Activated CD4-positive, alpha-beta T cell treated with anti-CD3 and anti-CD28 coated beads for 36 hours (primary cell): ENCODE measurements around the gene FGF5. TPM values are rescaled to one million over a fixed set of nuclear protein-coding genes. Genes with fewer than 3 reads are reported as not detected.
"Not testable (repeated sequence)": the region's sequence is repeated elsewhere in the genome, so short reads cannot be mapped to it uniquely, and the experiment has no call there.

Experiments
- ATAC-seq: fragments of 200-7000 bp; cut with Tn5 transposase; one replicate; pipeline ENCODE4 v1.10.0; 2021; ENCODE audit warnings: mild to moderate bottlenecking, moderate library complexity
- CTCF ChIA-PET: fragments of 350-600 bp; sonication (Branson Sonifier 250); formaldehyde crosslinking; loops from one replicate; lab custom pipeline; 2021; ENCODE audit warnings: antibody characterized with exemption; lab: Charles Lee
- POLR2A ChIA-PET: fragments of 350-600 bp; sonication (Branson Sonifier 250); formaldehyde crosslinking; loops from one replicate; lab custom pipeline; 2021; ENCODE audit warnings: antibody characterized with exemption, inconsistent platforms; lab: Charles Lee
- DNase-seq: peaks from one replicate; pipeline ENCODE4 v3.0.0-alpha.2; 2020
- H3K27ac Mint-ChIP-seq: one replicate; pipeline ENCODE4 v1.8.0; 2021; ENCODE audit warnings: mixed read lengths
- H3K27me3 Mint-ChIP-seq: one replicate; pipeline ENCODE4 v1.8.0; 2021; ENCODE audit warnings: mixed read lengths
- H3K36me3 Mint-ChIP-seq: one replicate; pipeline ENCODE4 v1.8.0; 2021; ENCODE audit warnings: low read depth, mixed read lengths
- H3K4me1 Mint-ChIP-seq: one replicate; pipeline ENCODE4 v1.8.0; 2021; ENCODE audit warnings: mixed read lengths
- H3K4me3 Mint-ChIP-seq: one replicate; pipeline ENCODE4 v1.8.0; 2021; ENCODE audit warnings: mild to moderate bottlenecking, moderate library complexity, mixed read lengths
- H3K9me3 Mint-ChIP-seq: one replicate; pipeline ENCODE4 v1.8.0; 2021; ENCODE audit warnings: low read depth, mixed read lengths
- intact Hi-C, 2 experiments: fragments of 100-400 bp; cut with DNase I in 1 of 2; cut with micrococcal nuclease in 1 of 2; formaldehyde crosslinking; loops; one replicate each; pipeline versions ENCODE4 v1.14.2 to v1.15.1; 2022 to 2024; cut with DNase I, micrococcal nuclease
- total RNA-seq, 2 experiments: library from RNA; stranded (reverse); gene quantifications; one replicate each; pipeline ENCODE4 v1.2.3, GENCODE V29; 2021

The FGF5 gene
- total RNA-seq, 2 experiments from 2014 or later: not detected

DNA sequence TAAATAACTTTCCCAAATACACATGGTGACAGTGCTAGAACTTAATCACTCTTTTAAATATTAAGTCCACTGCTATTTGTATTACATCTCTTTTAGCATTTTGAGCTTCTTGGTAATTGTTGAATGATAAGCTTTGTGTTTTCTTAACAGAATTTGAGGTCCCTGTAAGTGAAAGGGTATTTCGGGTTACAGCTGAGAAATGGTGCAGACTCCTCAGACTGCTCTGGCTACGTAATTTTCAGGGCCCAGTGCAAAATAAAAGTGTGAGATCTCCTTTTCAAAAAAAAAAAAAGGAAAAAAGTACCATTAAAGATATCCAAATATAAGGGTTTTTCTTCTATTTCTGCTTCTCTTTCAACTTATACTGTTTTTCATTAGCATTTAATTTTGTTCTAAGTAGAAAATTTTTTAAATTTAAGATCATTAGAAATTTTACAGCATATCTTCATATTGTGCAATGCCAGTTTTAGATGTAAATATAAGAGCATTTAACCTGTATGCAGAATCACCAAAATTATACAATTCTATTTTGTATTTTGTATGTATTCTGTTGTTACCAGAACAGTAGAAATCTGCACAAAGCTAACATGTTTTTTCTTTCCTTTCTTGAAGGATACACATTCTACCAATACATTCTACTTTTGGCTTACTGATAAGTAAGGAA lies 33.6 kb upstream of the FGF5 start:
- H3K36me3 Mint-ChIP-seq: no peaks in the 10 kb centered on the region
- intact Hi-C loops: loop anchor here in 1 of 2 experiments (10.0 kb wide), 1 partner anchor 792 kb away; no protein-coding TSS in a partner anchor

DNA sequence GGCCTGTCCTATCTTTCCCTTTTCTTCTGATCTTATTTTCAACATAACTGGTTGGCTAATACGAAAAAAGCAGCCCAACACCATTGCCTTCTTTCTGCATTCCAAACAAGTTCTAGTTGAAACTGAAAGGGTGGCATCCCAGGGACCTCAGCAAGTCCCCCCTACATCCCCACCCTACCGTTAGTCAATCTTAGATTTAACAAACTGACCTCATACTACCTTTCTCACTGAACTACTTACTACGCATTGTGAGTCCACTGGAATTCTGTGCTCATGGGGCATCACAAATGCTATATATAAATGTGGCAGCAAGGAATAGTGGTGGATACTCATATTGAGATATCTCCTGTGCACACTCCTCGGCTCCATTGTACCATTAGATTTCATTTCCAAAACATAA lies 33.1 kb upstream of the FGF5 start:
- DNase-seq (no peak), ATAC-seq (no peak)
- H3K27ac Mint-ChIP-seq: no peak overlapping the region
- H3K4me3 Mint-ChIP-seq: no peak overlapping the region
- no peaks in the 10 kb centered on the region for H3K4me1 Mint-ChIP-seq
- H3K27me3 Mint-ChIP-seq: peaks cover 11% of the 10 kb centered on the region
- ChIA-PET POLR2A (no interaction called here), CTCF (interaction anchor here (1.0 kb wide), 1 partner anchor 21 kb away, joined by 3 read pairs; no protein-coding TSS in a partner anchor)
- intact Hi-C loops: loop anchor here in 1 of 2 experiments (10.0 kb wide), 1 partner anchor 791 kb away; no protein-coding TSS in a partner anchor
- no peaks in the 10 kb centered on the region for H3K9me3 Mint-ChIP-seq
- no peaks in the 10 kb centered on the region for H3K36me3 Mint-ChIP-seq

More for the DNA sequence above, 33.6 kb upstream of the FGF5 start:
- DNase-seq (no peak), ATAC-seq (no peak)
- H3K9me3 Mint-ChIP-seq: no peaks in the 10 kb centered on the region
- H3K4me1 Mint-ChIP-seq: no peaks in the 10 kb centered on the region
- ChIA-PET CTCF (interaction anchor here (1.0 to 1.3 kb wide), 2 partner anchors 17 to 20 kb away, joined by 3 to 5 read pairs; no protein-coding TSS in a partner anchor), POLR2A (no interaction called here)
- H3K4me3 Mint-ChIP-seq: no peak overlapping the region
- peaks cover 12% of the 10 kb centered on the region for H3K27me3 Mint-ChIP-seq
- no peak overlapping the region for H3K27ac Mint-ChIP-seq

DNA sequence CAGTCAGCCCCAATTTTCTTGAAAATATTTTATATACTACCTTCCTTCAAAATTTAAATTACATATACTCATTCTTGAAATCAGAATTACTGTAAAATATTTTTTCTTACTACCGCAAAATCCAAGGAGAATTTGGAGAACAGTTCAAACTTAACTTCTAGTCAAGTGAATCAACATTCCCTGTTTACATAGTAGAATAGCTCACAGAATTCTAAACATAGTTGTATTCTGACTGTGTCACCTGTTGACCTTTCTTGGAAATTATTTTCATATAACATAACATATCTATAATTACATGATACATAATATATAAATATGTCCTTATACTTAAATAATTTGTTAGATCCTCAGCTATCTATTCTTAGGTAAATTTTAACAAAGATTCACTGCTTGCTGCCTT lies 31.0 kb upstream of the FGF5 start:
- ChIA-PET POLR2A (no interaction called here), CTCF (interaction anchor here (1.3 to 1.4 kb wide), 2 partner anchors 9 to 15 kb away, joined by 5 to 7 read pairs; no protein-coding TSS in a partner anchor)
- Mint-ChIP-seq H3K9me3 (no peaks in the 10 kb centered on the region), H3K4me1 (no peaks in the 10 kb centered on the region), H3K27me3 (peaks cover 7% of the 10 kb centered on the region), H3K27ac (no peak overlapping the region), H3K4me3 (no peak overlapping the region), H3K36me3 (no peaks in the 10 kb centered on the region)
- DNase-seq: no peak
- intact Hi-C loops: loop anchor here in 1 of 2 experiments (10.0 kb wide), 1 partner anchor 789 kb away; no protein-coding TSS in a partner anchor
- no peak for ATAC-seq

DNA sequence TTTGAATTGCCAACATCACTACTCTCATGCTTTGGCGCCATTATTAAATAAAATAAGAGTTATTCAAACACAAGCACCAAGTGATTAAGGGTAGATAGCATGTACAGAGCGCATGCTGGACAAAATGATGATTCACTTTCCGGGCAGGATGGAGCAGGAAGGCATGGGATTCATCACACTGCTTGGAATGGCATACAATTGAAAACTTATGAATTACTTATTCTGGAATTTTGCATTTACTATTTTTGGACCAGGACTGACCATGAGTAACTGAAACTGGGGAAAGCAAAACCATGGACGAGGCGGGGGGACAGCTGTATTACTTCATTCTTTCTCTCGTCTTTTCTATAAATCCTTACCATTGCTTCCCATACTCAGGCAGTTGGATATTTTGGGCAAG lies 28.5 kb upstream of the FGF5 start:
- Mint-ChIP-seq H3K36me3 (no peaks in the 10 kb centered on the region), H3K9me3 (no peaks in the 10 kb centered on the region), H3K27ac (no peak overlapping the region), H3K4me3 (no peak overlapping the region), H3K27me3 (peaks cover 4% of the 10 kb centered on the region), H3K4me1 (no peaks in the 10 kb centered on the region)
- ChIA-PET CTCF (no interaction called here), POLR2A (no interaction called here)
- ATAC-seq: no peak
- no peak for DNase-seq
- intact Hi-C loops: loop anchor here in 1 of 2 experiments (10.0 kb wide), 1 partner anchor 787 kb away; no protein-coding TSS in a partner anchor

DNA sequence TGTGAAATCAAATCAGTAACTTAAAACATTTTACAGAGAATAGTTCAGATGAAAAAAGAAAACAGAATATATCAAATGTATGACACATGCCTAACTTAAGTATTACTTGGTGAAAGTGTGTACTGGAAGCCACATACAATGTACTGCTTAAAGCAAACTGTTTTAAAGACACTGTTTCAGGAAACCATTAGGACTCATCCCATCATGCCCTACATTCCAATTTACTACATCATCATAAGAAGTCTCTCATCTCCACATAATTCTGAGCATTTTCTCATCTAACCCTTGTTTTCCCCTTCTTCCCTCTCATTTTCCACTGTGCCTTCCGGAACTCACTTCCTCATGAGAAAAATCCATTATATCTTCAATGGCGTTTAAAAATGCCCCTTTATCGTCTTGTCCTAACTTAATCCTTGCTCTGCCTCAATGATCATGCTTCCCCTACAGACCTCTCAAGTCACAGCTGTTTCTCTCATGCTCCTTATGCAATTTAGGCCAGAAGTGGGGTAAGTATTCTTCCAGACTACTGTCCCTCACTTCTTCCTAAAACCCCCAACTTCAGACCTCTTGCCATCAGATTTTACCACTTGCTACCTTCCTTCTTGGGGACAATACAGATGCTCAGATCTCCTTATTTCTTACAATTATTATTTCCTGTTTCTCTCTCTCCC lies 26.8 kb upstream of the FGF5 start:
- POLR2A ChIA-PET: no interaction called here
- CTCF ChIA-PET: interaction anchor here (0.7 kb wide), 1 partner anchor 1376 kb away, joined by 3 read pairs; no protein-coding TSS in a partner anchor
- ATAC-seq (no peak), DNase-seq (no peak)
- Mint-ChIP-seq H3K27ac (no peak overlapping the region), H3K4me1 (no peaks in the 10 kb centered on the region), H3K36me3 (no peaks in the 10 kb centered on the region), H3K9me3 (no peaks in the 10 kb centered on the region), H3K4me3 (no peak overlapping the region), H3K27me3 (peaks cover 9% of the 10 kb centered on the region)
- intact Hi-C loops: loop anchor here in 1 of 2 experiments (10.0 kb wide), 1 partner anchor 785 kb away; no protein-coding TSS in a partner anchor

DNA sequence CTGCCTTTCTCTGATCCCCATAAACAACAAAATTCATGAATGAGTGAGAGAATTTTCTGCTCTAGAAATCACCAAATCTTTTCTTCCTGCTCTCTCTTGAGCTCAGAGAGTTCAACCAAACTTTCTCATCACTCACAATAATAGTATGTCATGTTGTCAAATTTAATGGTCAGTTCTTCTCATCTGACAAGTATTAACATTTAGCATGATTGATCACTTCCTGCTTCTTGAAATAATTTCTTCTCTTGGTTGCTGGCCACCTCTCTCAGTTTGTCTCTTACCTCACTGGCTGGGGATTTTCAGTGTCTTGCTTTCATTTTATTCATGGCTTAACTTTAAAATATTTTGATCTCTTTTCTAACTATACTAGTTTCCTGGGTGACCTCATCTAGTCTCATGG lies 25.5 kb upstream of the FGF5 start:
- DNase-seq (no peak), ATAC-seq (no peak)
- intact Hi-C loops: no loop called here
- H3K9me3 Mint-ChIP-seq: no peaks in the 10 kb centered on the region
- no peak overlapping the region for H3K27ac Mint-ChIP-seq
- peaks cover 7% of the 10 kb centered on the region for H3K27me3 Mint-ChIP-seq
- ChIA-PET POLR2A (no interaction called here), CTCF (no interaction called here)
- no peaks in the 10 kb centered on the region for H3K4me1 Mint-ChIP-seq
- H3K36me3 Mint-ChIP-seq: no peaks in the 10 kb centered on the region
- no peak overlapping the region for H3K4me3 Mint-ChIP-seq

DNA sequence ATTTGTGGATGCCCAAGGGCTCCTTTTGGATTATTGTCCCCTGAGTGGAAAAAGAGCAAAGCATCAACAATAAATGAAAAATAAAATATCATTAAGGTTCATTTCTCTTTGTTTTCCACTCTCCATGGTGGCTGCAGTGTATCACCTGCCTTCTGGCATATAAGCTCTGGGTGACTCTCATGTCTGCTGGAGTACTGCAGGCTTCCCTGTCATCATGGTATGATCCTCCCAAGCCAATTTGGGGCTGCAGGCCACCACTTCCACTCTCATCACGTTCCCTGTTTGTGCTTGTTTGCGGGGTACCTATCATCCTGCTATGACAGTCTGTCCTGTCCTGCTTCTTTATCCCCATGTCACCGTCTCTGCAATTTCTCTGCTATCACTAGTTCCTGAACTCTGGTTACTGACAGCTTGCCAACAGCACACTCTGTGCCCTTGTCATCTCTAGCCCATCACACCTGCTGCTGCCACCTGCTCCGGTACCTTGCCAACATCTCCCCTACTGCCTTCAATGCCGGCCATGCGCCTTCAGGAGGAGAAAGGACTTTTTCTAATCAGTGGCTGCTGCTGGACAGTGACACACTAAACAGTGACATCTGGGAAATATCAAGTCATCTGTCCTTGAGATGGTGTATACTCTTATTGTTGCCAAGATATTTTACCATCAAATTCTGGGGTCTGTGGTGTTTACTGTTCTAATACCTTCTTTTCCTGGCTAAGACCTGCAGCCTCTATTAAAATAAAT lies 23.0 kb upstream of the FGF5 start:
- H3K4me1 Mint-ChIP-seq: no peaks in the 10 kb centered on the region
- H3K27me3 Mint-ChIP-seq: peaks cover 10% of the 10 kb centered on the region
- DNase-seq (no peak), ATAC-seq (no peak)
- POLR2A ChIA-PET: no interaction called here
- H3K27ac Mint-ChIP-seq: no peak overlapping the region
- intact Hi-C loops: no loop called here
- CTCF ChIA-PET: interaction anchor here (0.7 kb wide), 1 partner anchor 129 kb away, joined by 3 read pairs; no protein-coding TSS in a partner anchor
- no peak overlapping the region for H3K4me3 Mint-ChIP-seq
- no peaks in the 10 kb centered on the region for H3K9me3 Mint-ChIP-seq
- no peaks in the 10 kb centered on the region for H3K36me3 Mint-ChIP-seq

DNA sequence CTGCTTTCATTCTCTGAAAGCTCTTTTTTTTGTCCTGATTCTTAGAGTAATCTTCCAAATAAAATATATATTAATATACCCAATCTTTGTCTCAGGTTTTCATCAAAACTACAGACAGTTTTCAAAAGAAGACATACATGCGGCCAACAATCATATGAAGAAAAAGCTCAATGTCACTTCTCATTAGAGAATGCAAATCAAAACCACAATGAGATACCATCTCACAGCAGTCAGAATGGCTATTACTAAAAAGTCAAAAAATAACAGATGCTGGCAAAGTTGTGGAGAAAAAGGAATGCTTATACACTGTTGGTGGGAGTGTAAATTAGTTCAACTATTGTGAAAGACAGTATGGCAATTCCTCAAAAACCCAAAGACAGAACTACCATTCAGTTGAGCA lies 19.0 kb upstream of the FGF5 start:
- H3K4me1 Mint-ChIP-seq, H3K36me3 Mint-ChIP-seq, H3K9me3 Mint-ChIP-seq, H3K4me3 Mint-ChIP-seq, CTCF ChIA-PET, ATAC-seq, intact Hi-C loops, POLR2A ChIA-PET, H3K27ac Mint-ChIP-seq, DNase-seq: not testable (repeated sequence)
- H3K27me3 Mint-ChIP-seq: peaks cover 12% of the 10 kb centered on the region

DNA sequence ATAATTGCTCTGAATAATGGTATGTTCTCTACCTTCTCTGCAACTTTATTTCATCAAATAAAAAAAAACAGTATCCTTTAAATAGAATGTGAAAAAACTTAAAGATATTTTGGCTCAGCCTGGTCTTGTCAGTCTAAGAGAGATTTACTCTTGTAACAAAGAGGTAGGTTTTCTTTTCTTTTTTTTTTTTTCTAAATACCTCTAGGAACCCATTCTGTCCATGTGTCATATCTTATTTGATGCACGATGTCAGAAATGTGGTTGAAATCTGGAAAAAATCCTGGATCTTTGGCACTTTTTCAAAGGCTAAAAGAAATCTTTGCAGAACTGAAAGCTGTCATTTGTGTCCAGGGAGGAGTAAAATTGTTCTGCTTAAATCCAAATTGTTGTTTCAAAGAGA lies 17.3 kb upstream of the FGF5 start:
- POLR2A ChIA-PET: no interaction called here
- intact Hi-C loops: no loop called here
- ATAC-seq (no peak), DNase-seq (no peak)
- no peak overlapping the region for H3K4me3 Mint-ChIP-seq
- CTCF ChIA-PET: no interaction called here
- no peaks in the 10 kb centered on the region for H3K9me3 Mint-ChIP-seq
- peaks cover 7% of the 10 kb centered on the region for H3K27me3 Mint-ChIP-seq
- no peaks in the 10 kb centered on the region for H3K4me1 Mint-ChIP-seq
- H3K36me3 Mint-ChIP-seq: no peaks in the 10 kb centered on the region
- H3K27ac Mint-ChIP-seq: no peak overlapping the region

DNA sequence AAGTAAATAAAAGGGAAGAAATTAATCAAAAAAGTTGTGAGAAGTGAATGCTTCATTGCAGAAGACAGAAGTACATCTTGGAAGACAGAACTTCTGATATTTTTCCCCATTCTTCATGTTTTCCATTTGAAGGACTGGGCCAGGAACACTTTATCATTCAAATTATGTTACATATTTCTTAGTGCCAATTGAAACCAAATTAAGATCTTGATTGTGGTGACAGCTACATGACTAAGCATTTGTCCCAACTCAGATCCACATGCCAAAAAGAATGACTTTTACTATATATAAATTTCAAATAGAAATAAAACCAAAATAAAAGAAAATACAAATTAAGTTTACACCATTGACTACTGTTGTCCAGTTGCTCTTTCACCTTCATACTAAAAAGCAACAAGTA lies 14.0 kb upstream of the FGF5 start:
- CTCF ChIA-PET: no interaction called here
- Mint-ChIP-seq H3K27ac (no peak overlapping the region), H3K9me3 (no peaks in the 10 kb centered on the region), H3K36me3 (no peaks in the 10 kb centered on the region), H3K4me1 (no peaks in the 10 kb centered on the region), H3K27me3 (peaks cover 12% of the 10 kb centered on the region), H3K4me3 (no peak overlapping the region)
- ATAC-seq (no peak), DNase-seq (no peak)
- intact Hi-C loops: no loop called here
- POLR2A ChIA-PET: no interaction called here

DNA sequence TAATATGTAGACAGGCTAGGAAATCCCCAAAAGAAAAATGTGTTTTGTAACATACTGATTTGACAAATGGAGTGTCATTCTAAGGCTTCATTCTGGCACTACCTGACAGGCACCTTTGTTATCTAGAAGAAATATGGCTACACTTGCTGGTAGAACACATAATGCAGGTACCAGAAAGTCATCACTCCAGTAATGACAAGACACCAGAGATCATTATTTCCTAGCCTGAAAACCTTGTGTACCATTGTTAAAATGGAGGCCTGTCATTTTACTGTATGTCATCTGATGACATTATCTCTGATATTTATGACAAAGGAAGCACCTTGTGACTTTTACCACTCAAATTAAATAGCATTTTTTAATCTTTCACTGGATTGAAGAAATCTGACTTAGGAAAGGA lies 13.5 kb upstream of the FGF5 start:
- intact Hi-C loops: no loop called here

More for the DNA sequence above, 13.5 kb upstream of the FGF5 start:
- ChIA-PET POLR2A (no interaction called here), CTCF (no interaction called here)
- Mint-ChIP-seq H3K36me3 (no peaks in the 10 kb centered on the region), H3K27me3 (peaks cover 17% of the 10 kb centered on the region), H3K27ac (no peak overlapping the region), H3K4me1 (no peaks in the 10 kb centered on the region), H3K4me3 (no peak overlapping the region), H3K9me3 (no peaks in the 10 kb centered on the region)
- no peak for DNase-seq
- ATAC-seq: no peak
